Keratinocyte (primary cell): ENCODE measurements around the gene SUSD4.

ENCODE experiments used
- CTCF ChIP-seq, 3 experiments: IDR thresholded peaks in 1 of 3; conservative IDR thresholded peaks in 1 of 3; optimal IDR thresholded peaks in 1 of 3; 2 replicates in 2 of 3; 3 replicates in 1 of 3; pipeline versions ENCODE3 to v1.5.1; 2011; ENCODE audit warnings: low read length in 3 of 3, mild to moderate bottlenecking in 3 of 3, moderate library complexity in 2 of 3, control low read depth in 1 of 3, inconsistent platforms in 1 of 3; ENCODE audit not compliant: insufficient read depth in 2 of 3; ENCODE audit errors: extremely low read depth in 1 of 3
- EZH2 ChIP-seq: IDR thresholded peaks from one replicate; pipeline ENCODE4 v1.6.1; 2012; ENCODE audit warnings: inconsistent platforms, mild to moderate bottlenecking, low read length, moderate library complexity

GRCh38 chr1:223200903-223201302 is 163.1 kb downstream of the SUSD4 start:
- TF ChIP-seq EZH2 (no peak), CTCF (optimal IDR thresholded peaks at IDR 0.05 in 1 of 3, IDR thresholded peaks at IDR 0.05 in 1 of 3, conservative IDR thresholded peaks at IDR 0.05 in 1 of 3; ENCODE audit: extremely low read depth in 1 of 3, insufficient read depth in 2 of 3, low read length in 3 of 3) (no peak)
